ENCODE measurements around the gene RAMP1.

RAMP1 gene

DNA sequence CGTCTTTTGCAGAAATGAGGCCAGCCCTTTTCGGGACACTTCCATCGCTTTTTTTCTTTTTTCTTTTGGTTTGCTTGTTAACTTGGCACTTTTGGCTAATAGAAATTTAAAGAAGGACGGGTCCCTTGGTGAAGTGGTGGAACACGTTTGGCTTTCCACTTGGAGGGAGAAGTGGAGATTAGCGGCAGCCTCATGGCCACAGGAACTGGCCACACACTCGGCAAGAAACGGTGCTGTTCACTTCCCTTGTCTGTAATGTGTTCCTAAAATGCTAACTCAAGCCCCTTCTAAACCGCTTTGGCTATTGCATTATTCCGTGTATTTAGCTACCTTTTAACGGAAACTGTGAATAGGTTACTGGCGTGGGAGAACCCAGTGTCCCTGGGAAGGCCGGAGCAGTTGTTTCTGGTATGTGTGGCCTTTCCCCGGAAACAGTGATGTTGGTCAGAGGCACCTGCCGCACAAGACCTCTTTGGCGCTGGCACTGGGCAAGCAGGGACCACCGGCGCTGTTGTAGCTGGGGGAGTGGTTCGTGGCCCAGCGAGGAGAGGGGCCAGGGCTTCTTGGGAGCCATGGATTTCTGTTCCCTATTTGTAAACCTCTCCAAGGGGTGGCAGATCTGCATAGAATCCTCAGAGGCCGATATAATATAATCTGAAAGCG lies 981 bp downstream of the RAMP1 start:
- no peak for DNase-seq
- Histone ChIP-seq H3K4me3 (ENCODE audit: low read depth, low read length) (peak overlapping the region; percentile 36), H3K27ac (no peak overlapping the region), H3K9me3 (ENCODE audit: severe bottlenecking) (no peaks in the 10 kb centered on the region), H3K36me3 (no peaks in the 10 kb centered on the region), H3K27me3 (ENCODE audit: insufficient read depth, low read depth, severe bottlenecking) (no peaks in the 10 kb centered on the region)
- TF ChIP-seq, protein P1, sequence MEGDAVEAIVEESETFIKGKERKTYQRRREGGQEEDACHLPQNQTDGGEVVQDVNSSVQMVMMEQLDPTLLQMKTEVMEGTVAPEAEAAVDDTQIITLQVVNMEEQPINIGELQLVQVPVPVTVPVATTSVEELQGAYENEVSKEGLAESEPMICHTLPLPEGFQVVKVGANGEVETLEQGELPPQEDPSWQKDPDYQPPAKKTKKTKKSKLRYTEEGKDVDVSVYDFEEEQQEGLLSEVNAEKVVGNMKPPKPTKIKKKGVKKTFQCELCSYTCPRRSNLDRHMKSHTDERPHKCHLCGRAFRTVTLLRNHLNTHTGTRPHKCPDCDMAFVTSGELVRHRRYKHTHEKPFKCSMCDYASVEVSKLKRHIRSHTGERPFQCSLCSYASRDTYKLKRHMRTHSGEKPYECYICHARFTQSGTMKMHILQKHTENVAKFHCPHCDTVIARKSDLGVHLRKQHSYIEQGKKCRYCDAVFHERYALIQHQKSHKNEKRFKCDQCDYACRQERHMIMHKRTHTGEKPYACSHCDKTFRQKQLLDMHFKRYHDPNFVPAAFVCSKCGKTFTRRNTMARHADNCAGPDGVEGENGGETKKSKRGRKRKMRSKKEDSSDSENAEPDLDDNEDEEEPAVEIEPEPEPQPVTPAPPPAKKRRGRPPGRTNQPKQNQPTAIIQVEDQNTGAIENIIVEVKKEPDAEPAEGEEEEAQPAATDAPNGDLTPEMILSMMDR (IDR thresholded peaks at IDR 0.05; ENCODE audit: low read depth, low read length): no peak

DNA sequence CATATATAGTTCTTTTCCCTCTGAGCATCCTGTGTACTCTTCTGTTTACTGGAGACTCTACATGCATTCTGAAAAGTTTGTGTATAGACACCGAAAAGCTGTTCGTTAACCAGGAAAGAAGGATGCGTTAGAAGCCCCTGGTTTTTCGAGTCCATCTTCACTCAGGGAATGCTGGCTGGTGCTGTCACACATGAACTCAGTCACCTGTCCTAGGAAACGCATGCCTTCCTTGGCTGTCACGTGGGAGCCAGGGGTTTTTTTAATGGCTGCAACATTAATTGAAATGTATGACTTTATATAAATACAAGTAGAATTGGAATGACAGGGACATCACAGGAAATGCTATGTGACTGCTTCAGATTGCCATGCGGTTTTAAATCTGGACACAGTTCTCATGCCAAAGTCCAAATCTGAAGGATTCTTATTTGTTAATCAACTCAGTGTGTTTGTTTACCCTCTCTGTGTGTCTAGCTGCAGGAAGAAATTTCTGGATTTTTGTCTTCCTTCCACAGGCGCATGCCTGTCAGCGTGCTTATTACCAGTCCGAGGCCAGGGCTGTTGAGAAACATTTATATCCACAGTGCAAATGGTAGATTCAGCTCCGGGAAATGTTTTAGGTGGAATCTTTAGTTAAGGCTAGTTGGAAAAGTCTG lies 2.6 kb downstream of the RAMP1 start:
- H3K4me3 ChIP-seq (ENCODE audit: low read depth, low read length): no peak overlapping the region
- TF ChIP-seq, protein P1 (IDR thresholded peaks at IDR 0.05; ENCODE audit: low read depth, low read length): no peak
- H3K9me3 ChIP-seq (ENCODE audit: severe bottlenecking): no peaks in the 10 kb centered on the region
- no peak for DNase-seq
- H3K27me3 ChIP-seq (ENCODE audit: insufficient read depth, low read depth, severe bottlenecking): no peaks in the 10 kb centered on the region
- no peaks in the 10 kb centered on the region for H3K36me3 ChIP-seq
- no peak overlapping the region for H3K27ac ChIP-seq

DNA sequence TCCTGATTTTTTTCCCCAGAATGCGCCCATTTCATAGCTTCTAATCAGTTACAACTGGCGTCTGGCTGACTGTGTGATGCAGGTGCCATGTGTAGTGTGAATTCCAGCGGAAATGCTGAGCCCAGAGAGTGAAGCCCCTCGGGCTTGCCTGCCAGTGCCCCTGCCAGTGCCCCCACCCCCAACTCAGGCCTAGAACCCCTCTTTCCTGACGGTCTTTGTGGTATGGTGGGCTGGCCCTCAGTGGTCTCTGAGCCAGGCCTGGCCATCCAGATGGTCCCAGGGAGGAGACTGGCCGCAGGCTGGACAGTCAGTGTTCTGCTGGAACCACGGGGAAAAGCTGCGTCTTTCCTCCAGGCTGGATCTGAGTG lies 3.1 kb downstream of the RAMP1 start:
- Histone ChIP-seq H3K4me3 (ENCODE audit: low read depth, low read length) (no peak overlapping the region), H3K27ac (no peak overlapping the region), H3K9me3 (ENCODE audit: severe bottlenecking) (no peaks in the 10 kb centered on the region), H3K27me3 (ENCODE audit: insufficient read depth, low read depth, severe bottlenecking) (no peaks in the 10 kb centered on the region), H3K36me3 (no peaks in the 10 kb centered on the region)
- TF ChIP-seq, protein P1 (IDR thresholded peaks at IDR 0.05; ENCODE audit: low read depth, low read length): no peak
- DNase-seq: no peak

DNA sequence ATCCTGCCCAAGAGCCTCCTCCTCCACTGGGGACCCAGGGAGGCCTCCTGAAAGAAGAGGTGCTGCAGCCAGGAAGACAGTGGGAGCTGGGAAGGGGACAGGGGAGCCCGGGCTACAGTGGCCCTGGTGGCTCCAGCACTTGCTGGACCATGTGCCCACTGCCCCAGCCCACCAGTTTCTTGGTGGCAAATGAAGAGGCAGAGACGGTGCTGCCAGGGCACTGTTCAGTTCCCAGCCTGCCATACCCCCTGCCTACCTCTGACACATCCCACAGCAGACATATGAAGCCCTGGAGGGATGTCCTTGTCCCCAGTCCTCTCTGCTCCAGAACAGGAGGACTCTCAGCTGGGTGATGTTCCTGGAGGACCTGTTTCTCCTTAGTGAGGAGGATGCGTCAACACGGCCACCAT lies 3.7 kb downstream of the RAMP1 start:
- Histone ChIP-seq H3K36me3 (no peaks in the 10 kb centered on the region), H3K4me3 (ENCODE audit: low read depth, low read length) (no peak overlapping the region), H3K27me3 (ENCODE audit: insufficient read depth, low read depth, severe bottlenecking) (no peaks in the 10 kb centered on the region), H3K9me3 (ENCODE audit: severe bottlenecking) (no peaks in the 10 kb centered on the region), H3K27ac (no peak overlapping the region)
- TF ChIP-seq, protein P1 (IDR thresholded peaks at IDR 0.05; ENCODE audit: low read depth, low read length): no peak
- DNase-seq: no peak

DNA sequence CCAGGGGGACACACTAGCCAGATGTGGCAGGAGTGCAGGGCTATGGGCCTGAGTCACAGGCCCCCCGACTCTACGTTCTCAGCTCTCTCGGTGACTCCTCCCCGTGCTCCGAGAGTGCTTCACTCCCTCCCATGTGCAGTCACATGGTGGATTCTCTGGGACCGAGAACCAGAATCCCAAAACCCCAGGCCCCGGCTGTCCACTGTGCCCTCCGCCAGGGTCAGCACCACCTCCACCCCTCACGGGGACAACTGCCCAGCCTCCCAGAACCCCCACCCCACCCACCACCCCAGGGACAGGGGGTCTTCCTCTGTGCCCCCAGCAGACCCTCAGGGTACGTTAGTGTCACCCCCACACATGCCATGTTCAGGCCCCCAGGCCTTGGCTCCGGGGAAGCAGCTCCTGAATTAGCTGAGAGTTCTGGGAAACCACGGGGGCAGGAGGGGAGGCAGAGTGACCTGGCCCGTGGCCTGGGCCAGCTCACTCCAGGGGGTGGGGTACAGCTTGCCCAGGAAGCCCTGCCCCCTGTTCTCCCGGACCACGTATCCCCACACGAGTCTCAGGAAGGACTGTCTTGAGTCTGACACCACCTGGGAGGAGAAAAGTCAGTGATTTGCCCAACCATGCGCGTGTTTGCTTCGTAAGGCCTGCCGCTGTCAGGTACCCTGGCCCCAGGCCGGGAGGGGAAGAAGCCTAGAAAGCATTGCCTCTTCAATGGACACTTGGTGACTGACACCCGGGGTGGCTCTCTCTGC lies 4.4 kb downstream of the RAMP1 start:
- TF ChIP-seq, protein P1 (IDR thresholded peaks at IDR 0.05; ENCODE audit: low read depth, low read length): no peak
- DNase-seq: no peak
- Histone ChIP-seq H3K4me3 (ENCODE audit: low read depth, low read length) (no peak overlapping the region), H3K9me3 (ENCODE audit: severe bottlenecking) (no peaks in the 10 kb centered on the region), H3K36me3 (no peaks in the 10 kb centered on the region), H3K27me3 (ENCODE audit: insufficient read depth, low read depth, severe bottlenecking) (no peaks in the 10 kb centered on the region), H3K27ac (no peak overlapping the region)
